GM18868 (cell line): Measurements from ENCODE around the gene CCDC170.
"Not testable (repeated sequence)": the region's sequence is repeated elsewhere in the genome, so short reads cannot be mapped to it uniquely, and the experiment has no call there.

Experiments used
- ATAC-seq: cut with Tn5 transposase; IDR thresholded peaks from one replicate; pipeline ENCODE4 v1.9.1; 2021; ENCODE audit warnings: mild to moderate bottlenecking, moderate library complexity; ENCODE audit not compliant: unreplicated experiment

Gene CCDC170

GRCh38 chr6:151544884-151545283, 51.1 kb downstream of the CCDC170 start:
- ATAC-seq: not testable (repeated sequence)

GRCh38 chr6:151546941-151547659, 53.3 kb downstream of the CCDC170 start:
- no peak for ATAC-seq

GRCh38 chr6:151548201-151548600, 54.4 kb downstream of the CCDC170 start:
- no peak for ATAC-seq

- ATAC-seq: no peak
These were observed 56.0 kb downstream of the CCDC170 start for GRCh38 chr6:151549790-151550189.

- no peak for ATAC-seq
These were observed 56.8 kb downstream of the CCDC170 start for GRCh38 chr6:151550618-151551017.

GRCh38 chr6:151551223-151551857, 57.5 kb downstream of the CCDC170 start:
- ATAC-seq: no peak

GRCh38 chr6:151553416-151554165, 59.8 kb downstream of the CCDC170 start:
- no peak for ATAC-seq

- no peak for ATAC-seq
These were observed 67.4 kb downstream of the CCDC170 start for GRCh38 chr6:151561238-151561637.

GRCh38 chr6:151564654-151565053, 70.8 kb downstream of the CCDC170 start:
- no peak for ATAC-seq

- no peak for ATAC-seq
These were observed 72.1 kb downstream of the CCDC170 start for GRCh38 chr6:151565940-151566339.

- no peak for ATAC-seq
These were observed 72.7 kb downstream of the CCDC170 start for GRCh38 chr6:151566557-151566956.

GRCh38 chr6:151576633-151577032, 82.8 kb downstream of the CCDC170 start:
- ATAC-seq: no peak

GRCh38 chr6:151577257-151577656, 83.4 kb downstream of the CCDC170 start:
- no peak for ATAC-seq

GRCh38 chr6:151585741-151586140, 91.9 kb downstream of the CCDC170 start:
- no peak for ATAC-seq

GRCh38 chr6:151589667-151590066, 95.8 kb downstream of the CCDC170 start:
- ATAC-seq: no peak

GRCh38 chr6:151590742-151591141, 96.9 kb downstream of the CCDC170 start:
- no peak for ATAC-seq

- ATAC-seq: no peak
These were observed 98.8 kb downstream of the CCDC170 start for GRCh38 chr6:151592449-151593159.

- no peak for ATAC-seq
These were observed 115.5 kb downstream of the CCDC170 start for GRCh38 chr6:151609146-151609902.

GRCh38 chr6:151610326-151610725, 116.5 kb downstream of the CCDC170 start:
- ATAC-seq: no peak

- no peak for ATAC-seq
These were observed 120.8 kb downstream of the CCDC170 start for GRCh38 chr6:151614630-151615029.
